GM18499 (cell line): ENCODE results near the gene RNU6-9.

Experiments used
- ATAC-seq: cut with Tn5 transposase; IDR thresholded peaks from one replicate; pipeline ENCODE4 v1.9.1; 2021; ENCODE audit warnings: moderate number of reproducible peaks; ENCODE audit not compliant: insufficient read depth, unreplicated experiment

Gene RNU6-9

GRCh38 chr19:896434-896833, 3.1 kb downstream of the RNU6-9 start:
- ATAC-seq: no peak

- ATAC-seq: no peak
Observed at GRCh38 chr19:896999-897398, 3.7 kb downstream of the RNU6-9 start.

DNA sequence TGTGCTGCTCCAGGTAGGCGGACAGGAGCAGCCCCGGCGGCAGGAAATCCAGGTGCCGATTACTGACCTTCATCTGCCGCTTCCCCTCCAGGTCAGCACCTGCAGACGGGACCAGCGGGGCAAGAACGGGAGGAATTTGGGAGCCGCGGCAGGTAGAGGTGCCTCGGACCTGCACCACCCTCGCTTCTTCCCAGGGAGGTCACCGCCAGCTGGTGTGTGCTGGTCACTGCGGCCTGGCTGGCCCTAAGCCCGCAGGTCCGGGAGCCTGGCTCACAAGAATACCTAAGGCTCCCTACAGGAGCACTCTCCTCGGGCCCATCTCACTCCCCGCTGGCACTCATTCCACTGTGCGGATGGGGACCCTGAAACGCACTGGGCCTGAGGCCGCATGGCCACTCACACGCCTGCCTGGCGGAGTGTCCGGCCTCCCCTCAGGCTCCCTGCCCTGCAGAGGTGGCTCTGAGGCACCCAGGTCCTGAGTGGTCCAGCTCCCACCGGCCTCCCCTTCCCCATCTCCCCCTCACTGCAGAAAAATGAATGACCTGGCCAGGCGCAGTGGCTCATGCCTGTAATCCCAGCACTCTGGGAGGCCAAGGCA, 4.3 kb downstream of the RNU6-9 start:
- no peak for ATAC-seq

- ATAC-seq: no peak
Observed at GRCh38 chr19:898663-899062, 5.4 kb downstream of the RNU6-9 start.

DNA sequence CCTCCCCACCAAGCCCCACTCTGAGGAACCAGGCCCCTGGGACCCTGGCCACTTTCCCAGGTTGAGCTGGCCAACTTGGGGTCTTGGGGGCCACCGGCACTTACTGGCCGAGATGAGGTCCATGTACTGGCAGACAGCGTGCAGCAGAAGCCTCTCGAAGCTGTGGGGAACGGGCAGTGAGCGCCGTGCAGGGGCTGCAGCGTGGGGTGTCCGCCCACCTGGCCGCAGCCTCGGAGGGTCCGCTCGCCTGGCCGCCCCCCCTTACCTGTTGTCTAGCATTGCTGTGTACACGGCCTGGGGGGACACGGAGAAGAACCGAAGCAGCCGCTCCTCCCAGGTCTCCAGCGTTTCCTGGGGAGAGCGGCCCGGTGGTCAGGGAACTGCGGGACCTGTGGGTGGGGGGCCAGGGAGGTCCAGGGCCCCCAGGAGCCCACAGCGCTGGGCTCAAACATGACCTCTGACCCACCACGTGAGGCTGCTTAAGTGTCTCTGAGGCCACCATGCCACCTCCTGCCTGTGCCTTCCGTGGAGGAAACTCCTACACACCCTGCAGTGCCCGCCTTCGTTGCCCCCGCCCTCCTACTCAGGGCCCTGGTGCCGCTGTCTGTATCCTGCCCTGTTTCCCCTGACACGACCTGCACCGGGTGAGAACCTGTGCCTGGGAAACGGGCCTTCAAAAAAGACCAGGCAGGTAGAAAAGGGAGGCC, 6.2 kb downstream of the RNU6-9 start:
- no peak for ATAC-seq

GRCh38 chr19:900043-900301, 6.7 kb downstream of the RNU6-9 start:
- no peak for ATAC-seq

DNA sequence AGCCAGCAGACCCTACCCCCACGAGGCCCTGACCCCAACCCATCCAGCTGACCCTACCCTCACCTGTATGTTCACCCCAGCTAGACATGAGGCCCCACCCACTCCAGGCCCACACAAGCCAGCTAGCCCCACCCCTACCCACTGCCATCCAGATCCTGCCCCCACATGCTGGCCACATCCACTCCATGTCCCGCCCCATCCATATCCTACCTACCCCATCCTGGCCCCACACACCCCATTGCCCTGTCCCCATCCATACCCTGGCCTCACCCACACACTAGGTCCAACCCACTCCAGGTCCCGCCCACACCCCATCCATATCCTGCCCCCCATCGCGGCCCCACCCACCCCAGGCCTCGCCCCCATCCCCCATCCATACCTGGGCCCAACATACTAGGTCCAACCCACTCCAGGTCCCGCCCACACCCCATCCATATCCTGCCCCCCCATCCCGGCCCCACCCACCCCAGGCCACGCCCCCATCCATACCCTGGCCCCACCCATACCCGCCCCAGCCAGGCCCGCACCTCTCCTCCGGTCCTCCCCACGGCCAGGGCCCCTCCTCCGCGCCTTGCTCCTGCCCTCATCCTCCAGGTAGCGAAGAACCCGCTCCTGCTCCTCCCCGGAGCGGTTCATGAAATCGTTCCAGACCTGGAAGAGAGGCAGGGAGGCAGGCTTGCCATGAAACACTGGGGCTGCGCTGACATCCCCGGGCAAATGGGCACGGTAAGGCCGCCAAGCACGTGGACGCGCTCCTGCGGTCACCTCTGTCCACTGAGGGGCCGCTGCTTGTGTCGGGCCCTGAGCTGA, 7.2 kb downstream of the RNU6-9 start:
- no peak for ATAC-seq

GRCh38 chr19:901216-902092, 8.2 kb downstream of the RNU6-9 start:
- no peak for ATAC-seq

GRCh38 chr19:902093-902370, 8.7 kb downstream of the RNU6-9 start:
- no peak for ATAC-seq

DNA sequence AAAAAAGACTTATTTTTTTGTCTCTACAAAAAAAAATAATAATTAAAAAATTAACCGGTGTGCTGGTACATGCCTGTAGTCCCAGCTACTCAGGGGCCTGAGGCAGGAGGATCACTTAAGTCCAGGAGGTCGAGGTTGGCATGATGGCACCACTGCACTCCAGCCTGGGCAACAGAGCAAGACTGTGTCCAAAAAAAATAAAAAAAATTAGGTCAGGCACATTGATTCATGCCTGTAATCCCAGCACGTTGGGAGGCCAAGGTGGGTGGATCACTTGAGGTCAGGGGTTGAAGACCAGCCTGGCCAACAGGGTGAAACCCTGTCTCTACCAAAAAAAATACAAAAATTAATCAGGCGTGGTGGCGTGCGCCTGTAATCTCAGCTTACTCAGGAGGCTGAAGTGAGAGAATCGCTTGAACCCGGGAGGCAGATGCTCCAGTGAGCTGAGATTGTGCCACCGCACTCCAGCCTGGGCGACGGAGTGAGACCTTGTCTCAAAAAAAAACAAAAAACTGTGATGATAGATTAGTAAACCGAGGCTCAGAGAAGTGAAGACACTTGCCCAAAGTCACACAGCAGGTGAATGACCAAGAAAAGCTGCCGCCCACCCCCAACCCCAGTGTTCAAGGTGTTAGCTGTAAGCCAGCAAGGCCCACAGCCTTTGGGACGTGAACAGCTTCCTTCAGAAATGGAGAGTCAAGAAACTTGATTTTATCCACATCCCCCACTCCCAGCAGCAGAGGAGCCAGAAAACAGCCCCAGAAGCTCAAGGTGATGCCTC, 9.4 kb downstream of the RNU6-9 start:
- ATAC-seq: no peak

GRCh38 chr19:903266-903797, 10.0 kb downstream of the RNU6-9 start:
- ATAC-seq: no peak

- ATAC-seq: no peak
Observed at GRCh38 chr19:904545-904944, 11.3 kb downstream of the RNU6-9 start.

DNA sequence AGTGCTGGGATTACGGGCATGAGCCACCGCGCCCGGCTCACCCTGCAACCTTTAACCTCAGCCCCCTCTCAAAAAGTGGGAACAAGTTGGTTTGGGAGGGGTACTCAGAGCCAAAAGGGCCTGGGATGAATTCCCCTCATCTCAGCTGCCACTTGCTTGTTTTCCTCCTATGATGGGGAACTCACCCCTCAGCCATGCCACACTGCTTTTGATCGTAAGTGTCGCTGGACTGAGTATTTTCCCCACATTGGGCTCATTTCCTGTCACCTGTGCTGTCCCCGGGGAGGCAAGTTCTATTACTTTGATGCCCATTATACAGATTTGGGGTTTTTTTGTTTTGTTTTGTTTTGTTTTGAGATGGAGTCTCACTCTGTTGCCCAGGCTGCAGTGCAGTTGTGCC, 13.2 kb downstream of the RNU6-9 start:
- ATAC-seq: no peak

DNA sequence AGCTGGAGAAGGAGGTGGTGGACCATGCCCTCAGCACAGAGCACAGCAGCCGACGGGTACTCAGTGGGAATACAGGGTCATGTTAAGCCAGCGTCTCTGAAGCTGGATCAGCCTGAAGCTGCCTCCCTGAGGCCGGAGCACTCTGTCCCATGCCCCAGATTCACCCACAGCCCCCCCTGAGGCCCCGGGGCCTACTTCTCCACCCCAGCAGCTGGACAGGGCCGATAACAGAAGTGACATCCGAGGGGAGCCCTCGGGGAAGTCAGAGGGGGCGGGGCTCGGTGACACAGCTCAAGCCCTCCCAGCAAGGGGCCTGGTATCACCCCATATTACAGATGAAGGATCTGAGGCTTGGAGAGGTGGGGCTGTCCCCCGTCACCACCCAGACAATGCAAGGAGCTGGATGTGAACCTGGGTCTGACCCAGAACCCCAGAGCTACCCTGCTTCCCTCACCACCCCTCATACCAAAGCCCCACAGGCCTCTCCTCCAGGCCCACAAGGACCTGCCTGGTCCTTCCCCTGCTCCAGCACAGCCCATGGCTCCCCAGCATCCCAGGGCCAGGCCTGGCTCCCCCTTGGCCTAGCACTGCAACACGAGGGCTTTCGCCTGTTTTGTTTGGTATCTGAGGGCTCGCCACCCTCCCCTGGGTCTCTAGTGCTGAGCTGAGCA, 14.0 kb downstream of the RNU6-9 start:
- no peak for ATAC-seq

GRCh38 chr19:911197-912033, 18.1 kb downstream of the RNU6-9 start:
- ATAC-seq: no peak

GRCh38 chr19:912181-913079, 19.1 kb downstream of the RNU6-9 start:
- no peak for ATAC-seq

GRCh38 chr19:913080-913748, 19.9 kb downstream of the RNU6-9 start, which contains the start of gene R3HDM4:
Gene R3HDM4, minus strand, starts transcription at chr19:913219. Its CDS starts 62 bp downstream, at chr19:913157.
- no peak for ATAC-seq
